ENCODE measurements around the gene EMILIN3.

DNA sequence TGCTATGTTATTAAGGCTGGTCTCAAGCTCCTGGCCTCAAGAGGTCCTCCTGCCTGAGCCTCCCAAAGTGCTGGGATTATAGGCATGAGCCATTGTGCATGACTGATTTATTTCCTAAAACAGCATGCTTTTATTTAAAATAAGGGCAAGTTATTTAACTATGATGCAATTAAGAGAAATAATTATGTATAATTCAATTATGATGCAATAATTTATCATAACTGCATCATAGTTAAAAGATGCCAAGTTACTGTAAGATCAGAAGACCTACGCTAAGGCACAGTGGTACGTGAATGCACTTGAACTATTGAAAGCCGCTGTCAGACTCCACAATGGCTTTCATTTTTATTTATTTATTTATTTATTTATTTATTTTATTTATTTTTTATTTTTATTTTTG, 24.3 kb upstream of the EMILIN3 start:
- TF ChIP-seq, protein P1, sequence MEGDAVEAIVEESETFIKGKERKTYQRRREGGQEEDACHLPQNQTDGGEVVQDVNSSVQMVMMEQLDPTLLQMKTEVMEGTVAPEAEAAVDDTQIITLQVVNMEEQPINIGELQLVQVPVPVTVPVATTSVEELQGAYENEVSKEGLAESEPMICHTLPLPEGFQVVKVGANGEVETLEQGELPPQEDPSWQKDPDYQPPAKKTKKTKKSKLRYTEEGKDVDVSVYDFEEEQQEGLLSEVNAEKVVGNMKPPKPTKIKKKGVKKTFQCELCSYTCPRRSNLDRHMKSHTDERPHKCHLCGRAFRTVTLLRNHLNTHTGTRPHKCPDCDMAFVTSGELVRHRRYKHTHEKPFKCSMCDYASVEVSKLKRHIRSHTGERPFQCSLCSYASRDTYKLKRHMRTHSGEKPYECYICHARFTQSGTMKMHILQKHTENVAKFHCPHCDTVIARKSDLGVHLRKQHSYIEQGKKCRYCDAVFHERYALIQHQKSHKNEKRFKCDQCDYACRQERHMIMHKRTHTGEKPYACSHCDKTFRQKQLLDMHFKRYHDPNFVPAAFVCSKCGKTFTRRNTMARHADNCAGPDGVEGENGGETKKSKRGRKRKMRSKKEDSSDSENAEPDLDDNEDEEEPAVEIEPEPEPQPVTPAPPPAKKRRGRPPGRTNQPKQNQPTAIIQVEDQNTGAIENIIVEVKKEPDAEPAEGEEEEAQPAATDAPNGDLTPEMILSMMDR (IDR thresholded peaks at IDR 0.05; ENCODE audit: insufficient read depth, low read length, poor library complexity, severe bottlenecking) = no peak
- no peak for TF ChIP-seq EZH2phosphoT487 (conservative IDR thresholded peaks at IDR 0.05; ENCODE audit: low read length)

All from SU-DHL-6 (cell line).